A172 (cell line): ENCODE measurements around the gene JPH3. TPM values are rescaled to one million over a fixed set of nuclear protein-coding genes. Genes with fewer than 3 reads are reported as not detected.
A peak's percentile ranks its signal among the peaks of the same experiment; 100 is the strongest.
"Not testable (repeated sequence)": the region's sequence is repeated elsewhere in the genome, so short reads cannot be mapped to it uniquely, and the experiment has no call there.

Experiments used
- DNase-seq: peaks from one replicate; pipeline ENCODE4 v3.0.0-alpha.2; 2015; ENCODE audit warnings: low spot score
- total RNA-seq: library from RNA; depleted of rRNA; stranded (reverse); fragments of >200 nt; shearing (Covaris generic); gene quantifications from 2 replicates; pipeline ENCODE4 v1.2.3, GENCODE V29; 2014

The JPH3 gene
- total RNA-seq, 1 experiment from 2014 or later, result 9.1 TPM

DNA sequence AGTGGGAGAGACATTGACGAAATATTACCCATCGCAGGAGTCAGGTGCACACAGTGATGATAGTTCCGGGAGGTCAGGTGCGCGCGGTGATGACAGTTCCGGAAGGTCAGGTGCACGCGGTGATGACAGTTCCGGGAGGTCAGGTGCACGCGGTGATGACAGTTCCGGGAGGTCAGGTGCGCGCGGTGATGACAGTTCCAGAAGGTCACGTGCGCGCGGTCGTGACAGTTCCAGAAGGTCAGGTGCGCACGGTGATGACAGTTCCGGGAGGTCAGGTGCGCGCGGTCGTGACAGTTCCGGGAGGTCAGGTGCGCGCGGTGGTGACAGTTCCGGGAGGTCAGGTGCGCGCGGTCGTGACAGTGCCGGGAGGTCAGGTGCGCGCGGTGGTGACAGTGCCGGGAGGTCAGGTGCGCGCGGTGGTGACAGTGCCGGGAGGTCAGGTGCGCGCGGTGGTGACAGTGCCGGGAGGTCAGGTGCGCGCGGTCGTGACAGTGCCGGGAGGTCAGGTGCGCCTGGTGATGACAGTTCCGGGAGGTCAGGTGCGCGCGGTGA is 78.8 kb downstream of the JPH3 start:
- not testable (repeated sequence) for DNase-seq

DNA sequence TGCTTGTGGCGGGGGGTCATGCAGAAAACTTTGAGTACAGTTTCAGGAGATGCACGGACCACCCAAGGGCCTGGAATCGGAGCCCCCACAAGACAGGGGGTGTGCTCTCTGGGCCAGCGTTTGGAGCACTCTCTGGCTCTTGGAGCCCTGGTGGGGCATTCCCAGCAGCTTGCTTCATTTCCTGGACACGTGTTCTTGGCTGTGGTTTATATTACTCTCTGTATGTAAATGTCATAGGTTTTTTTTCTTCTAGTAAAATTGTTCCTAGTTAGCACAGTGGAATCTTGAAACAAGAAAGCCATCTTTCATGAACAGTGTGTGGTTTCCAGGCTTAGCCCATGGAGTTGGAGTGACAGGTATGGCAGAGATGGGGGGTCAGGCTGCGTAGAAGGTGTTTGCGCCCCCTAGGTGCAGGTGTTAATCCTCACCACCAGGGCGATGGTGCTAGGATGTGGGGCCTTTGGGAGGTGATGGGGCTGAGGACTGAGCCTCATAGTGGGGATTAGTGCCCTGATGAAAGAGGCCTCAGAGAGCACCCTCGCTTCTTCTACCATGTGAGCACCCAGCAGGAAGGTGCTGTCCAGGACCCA is 79.8 kb downstream of the JPH3 start:
- DNase-seq, result peak; percentile 69

GRCh38 chr16:87682852-87683399 is 80.6 kb downstream of the JPH3 start:
- DNase-seq, result no peak

GRCh38 chr16:87684106-87684677 is 81.9 kb downstream of the JPH3 start:
- no peak for DNase-seq

DNA sequence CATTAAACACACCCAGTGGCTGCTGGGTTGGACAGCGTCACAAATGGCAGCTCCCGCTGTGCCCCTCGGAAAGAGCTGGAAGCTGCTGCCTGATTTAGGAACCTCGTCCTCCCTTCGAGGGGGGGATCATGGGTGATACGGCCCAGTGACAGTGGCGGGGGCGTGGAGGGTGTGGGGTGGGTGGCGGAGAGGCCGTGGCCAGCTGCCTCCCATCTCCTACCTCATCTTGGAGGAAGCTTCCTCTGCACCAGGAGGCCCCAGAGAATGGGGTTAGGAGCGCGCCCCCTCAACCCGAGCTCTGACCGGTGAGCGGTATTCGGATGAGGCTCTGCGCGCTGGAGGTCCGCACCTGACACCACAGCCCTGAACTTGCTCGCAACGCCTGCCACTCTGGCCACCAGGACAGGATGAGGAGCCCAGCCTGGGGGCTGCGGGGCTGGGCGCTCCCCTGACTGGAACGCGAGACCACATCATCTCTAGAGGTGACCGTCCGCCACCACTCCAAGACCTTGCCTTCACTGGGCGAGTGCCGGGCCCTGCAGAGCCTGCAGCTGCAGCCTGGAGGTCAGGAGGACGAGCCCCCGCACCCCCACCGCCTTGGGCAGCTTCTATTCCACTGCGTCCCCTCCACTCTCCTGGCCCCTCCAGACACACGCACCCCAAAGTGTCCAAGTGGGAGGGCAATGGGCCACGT is 82.5 kb downstream of the JPH3 start:
- DNase-seq, result no peak

DNA sequence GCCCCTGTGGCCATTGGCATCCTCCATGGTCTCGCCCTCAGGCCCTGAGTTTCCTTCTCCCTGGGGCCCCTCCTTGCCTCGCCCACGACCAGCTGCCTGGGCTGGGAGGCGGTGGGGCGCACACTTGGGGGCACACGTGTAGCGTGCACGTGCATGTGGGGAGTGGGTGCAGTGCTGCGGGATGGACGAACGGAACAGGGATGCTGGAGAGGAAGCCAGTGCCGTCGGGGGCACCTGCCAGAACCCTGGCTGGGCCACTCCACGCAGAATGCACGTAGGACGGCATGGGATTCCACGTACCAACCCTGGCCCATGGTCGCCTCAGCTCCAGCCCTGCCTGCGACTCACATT is 83.1 kb downstream of the JPH3 start:
- DNase-seq, result no peak

DNA sequence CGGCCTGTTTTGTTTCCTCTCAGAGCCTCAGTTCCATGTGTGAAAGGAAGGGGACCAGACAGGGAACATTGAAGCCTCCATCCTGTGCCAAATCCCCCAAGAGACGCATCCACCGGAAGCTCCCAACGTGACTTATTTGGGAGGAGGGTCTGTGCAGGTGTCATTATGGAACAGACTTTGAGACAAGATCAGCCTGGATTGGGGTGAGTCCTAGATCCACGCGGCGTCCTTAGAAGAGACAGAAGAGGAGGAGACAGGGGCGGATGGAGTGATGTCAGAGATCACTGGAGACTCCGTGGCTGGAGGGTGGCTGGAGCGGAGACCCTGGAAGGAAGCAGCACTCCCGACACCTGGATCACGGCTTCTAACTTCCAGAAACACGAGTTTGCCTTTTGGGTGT is 83.5 kb downstream of the JPH3 start:
- DNase-seq, result no peak

DNA sequence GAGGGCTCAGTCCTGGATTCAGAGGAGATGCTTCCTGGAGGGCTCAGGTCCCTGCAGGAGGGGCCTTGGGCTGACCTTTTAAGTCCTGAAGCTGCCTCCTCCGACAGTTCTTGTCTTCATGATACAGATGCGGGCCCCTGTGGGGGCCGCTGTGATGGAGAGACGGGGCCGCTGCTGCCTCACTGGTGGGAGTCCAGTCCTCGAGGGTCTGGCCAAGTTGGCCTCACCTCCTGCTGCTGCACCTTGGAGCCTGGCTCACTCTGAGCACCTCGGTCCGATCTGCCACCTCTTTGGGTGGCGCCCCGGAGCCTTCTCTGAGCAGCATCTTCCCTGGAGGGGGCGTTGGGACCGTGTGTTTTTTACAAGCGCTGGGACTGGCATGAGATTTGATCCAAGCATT is 84.4 kb downstream of the JPH3 start:
- no peak for DNase-seq

DNA sequence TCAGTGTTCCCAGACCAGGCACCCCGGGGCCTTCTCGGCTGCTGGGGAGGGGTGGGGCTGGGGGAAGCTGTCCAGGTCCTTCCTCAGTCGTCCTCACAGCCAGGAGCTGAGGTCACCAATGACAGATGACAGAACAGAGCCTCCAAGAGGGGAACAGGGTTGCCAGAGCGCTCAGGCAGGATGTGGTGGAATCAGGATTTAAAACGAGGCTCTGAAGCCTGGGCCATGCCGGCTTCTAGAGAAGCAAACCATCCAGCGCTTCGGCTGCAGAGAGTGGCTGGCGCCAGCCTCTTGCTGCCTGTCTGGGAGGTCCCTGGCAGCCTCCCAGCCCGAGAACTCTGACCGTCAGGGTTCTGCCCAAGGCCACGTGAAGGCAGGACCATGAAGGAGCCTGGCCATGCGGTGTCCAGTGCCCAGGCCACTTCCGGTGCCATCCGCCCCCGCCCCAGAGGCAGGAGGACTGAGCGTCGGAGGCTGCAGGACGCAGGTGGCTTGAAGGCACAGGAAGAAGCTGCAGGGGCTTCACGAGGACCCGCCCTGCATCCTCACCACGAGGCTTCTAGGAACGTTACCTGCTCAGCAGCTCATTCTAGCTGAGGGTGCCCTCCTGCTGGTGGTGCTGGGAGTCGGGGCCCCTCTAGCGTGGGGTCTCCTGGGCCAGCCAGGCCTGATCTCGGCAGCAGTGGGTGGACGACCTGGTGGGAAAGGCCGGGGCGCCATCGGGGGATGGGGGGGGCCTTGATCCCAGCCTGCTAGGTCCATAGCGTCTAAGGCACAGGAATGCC is 85.0 kb downstream of the JPH3 start:
- DNase-seq, result no peak

GRCh38 chr16:87687998-87688529 is 85.8 kb downstream of the JPH3 start:
- DNase-seq, result no peak

GRCh38 chr16:87688876-87689815 is 86.8 kb downstream of the JPH3 start:
- DNase-seq, result no peak

DNA sequence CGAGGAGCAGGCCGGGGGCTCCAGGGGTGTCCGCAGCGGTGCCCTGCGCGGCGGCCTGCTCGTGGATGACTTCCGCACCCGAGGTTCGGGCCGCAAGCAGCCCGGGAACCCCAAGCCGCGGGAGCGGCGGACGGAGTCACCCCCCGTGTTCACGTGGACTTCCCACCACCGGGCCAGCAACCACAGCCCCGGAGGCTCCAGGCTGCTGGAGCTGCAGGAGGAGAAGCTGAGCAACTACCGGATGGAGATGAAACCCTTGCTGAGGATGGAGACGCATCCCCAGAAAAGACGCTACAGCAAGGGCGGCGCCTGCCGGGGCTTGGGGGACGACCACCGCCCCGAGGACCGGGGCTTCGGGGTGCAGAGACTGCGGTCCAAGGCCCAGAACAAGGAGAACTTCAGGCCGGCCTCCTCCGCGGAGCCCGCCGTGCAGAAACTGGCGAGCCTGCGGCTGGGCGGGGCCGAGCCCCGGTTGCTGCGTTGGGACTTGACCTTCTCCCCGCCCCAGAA is 87.7 kb downstream of the JPH3 start:
- no peak for DNase-seq

DNA sequence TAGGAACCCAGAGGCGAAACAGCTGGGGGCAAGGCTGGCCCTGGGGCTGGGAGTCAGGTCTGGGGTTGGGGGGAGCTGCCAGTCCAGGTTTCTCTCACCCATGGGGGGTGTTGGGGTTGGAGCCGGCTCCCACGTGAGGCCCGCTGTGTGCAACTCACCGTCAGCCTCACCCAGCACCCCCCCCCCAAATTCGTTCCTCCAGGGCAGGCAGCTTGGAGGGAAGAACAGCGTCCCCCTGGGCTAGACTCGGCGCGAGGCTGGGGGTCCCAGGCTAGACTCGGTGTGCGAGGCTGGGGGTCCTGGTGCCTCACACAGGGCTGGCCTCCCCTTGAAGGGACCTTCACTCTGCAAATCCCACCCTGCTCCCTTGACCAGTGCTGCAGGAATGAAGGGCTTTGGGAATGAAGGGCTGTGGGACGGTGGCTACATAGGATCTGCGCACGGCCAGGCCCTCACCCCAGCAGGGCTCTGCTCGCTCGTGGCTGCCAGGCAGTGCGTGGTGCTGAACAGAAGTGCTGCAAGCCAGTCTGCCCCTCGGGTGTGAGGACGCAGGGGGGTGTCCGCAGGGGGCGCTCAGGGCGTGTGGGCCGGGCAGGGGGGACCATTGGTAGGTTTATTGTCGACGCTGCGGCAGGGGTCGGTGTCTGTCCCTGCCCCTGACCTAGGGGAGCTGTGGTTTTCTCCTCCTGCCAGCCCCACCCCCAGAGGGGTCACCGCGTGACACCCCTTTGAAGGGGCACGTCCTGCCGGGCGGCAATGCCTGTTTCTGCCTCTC is 88.8 kb downstream of the JPH3 start:
- no peak for DNase-seq

- no peak for DNase-seq
These were observed 89.4 kb downstream of the JPH3 start for GRCh38 chr16:87691686-87692079.

GRCh38 chr16:87692176-87692575 is 89.9 kb downstream of the JPH3 start:
- no peak for DNase-seq

- no peak for DNase-seq
These were observed 90.4 kb downstream of the JPH3 start for GRCh38 chr16:87692756-87693155.

GRCh38 chr16:87693827-87694226 is 91.5 kb downstream of the JPH3 start:
- no peak for DNase-seq

DNA sequence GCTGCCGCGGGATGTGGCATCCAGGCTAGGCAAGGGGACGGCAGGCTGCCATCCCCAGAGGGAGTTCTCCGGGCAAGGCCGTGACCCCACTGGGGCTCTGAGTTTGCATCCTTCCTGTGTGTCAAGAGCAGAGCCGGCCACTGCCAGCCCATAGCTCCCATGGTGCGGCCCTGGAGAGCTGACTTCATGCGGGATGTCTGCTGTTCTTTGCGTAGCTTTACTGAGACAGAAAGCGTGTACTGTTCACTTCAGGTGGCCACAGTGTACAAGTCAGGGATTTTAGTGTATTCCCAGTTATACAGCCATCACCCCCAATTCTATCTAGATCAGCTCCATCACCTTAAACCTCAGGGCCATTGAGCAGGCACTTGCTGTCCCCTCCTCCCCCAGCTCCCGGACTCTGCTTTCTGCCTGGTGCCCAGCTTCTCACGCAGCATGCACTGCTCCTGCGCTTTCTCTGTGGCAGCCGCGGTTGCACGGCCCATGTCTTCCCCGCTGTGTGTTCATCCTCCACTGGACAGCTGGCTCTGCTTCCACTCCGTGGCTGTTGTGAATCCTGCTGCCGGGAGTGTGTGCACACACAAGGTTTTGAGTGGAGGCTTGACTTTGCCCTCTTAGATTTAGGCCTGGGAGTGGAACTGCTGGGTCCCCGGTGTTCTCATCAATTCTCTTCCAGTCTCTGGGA is 92.3 kb downstream of the JPH3 start:
- no peak for DNase-seq

- no peak for DNase-seq
These were observed 93.2 kb downstream of the JPH3 start for GRCh38 chr16:87695534-87695933.
